ENCODE results near the gene PALLD.

DNA sequence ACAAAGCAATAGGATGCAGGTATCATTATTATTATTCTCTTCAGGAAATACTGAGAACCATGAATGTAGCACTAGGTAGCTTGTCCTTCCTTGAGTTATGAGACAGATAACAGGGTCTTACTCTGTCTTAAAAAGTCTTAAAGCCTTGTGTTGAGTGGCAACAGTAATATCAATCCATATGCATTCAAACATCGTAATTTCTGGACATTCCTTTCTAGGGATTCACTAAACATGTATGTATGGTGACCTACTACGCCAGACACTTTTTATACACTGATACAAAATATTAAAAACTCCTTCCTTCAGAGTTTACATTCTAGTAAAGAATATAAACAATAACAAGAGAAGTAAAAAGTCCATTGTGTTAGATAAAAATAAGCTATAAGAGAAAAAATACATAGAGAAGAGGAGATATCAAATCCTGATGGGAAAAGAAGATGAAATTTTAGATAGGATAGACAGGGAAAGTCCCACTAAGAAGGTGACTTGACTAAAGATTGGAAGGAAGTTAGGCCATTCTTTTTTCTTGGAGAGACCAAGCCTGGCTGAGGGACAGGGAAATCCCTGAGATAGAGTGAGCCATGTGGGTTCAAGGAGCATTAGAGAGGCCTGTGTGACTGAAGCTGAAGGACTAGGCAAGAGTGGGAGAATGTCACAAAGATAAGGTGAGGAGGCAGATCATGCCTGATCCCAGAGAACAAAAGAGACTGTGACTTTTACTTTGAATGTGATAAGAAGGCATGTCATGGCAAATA, 11.5 kb upstream of the PALLD start:
- no peak for TF ChIP-seq EP300 (IDR thresholded peaks at IDR 0.05)
- TF ChIP-seq, protein P1, sequence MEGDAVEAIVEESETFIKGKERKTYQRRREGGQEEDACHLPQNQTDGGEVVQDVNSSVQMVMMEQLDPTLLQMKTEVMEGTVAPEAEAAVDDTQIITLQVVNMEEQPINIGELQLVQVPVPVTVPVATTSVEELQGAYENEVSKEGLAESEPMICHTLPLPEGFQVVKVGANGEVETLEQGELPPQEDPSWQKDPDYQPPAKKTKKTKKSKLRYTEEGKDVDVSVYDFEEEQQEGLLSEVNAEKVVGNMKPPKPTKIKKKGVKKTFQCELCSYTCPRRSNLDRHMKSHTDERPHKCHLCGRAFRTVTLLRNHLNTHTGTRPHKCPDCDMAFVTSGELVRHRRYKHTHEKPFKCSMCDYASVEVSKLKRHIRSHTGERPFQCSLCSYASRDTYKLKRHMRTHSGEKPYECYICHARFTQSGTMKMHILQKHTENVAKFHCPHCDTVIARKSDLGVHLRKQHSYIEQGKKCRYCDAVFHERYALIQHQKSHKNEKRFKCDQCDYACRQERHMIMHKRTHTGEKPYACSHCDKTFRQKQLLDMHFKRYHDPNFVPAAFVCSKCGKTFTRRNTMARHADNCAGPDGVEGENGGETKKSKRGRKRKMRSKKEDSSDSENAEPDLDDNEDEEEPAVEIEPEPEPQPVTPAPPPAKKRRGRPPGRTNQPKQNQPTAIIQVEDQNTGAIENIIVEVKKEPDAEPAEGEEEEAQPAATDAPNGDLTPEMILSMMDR (IDR thresholded peaks at IDR 0.05): no peak
